Measurements from ENCODE around the gene ALK.

ALK gene

GRCh38 chr2:29923110-29923721 is 1.8 kb upstream of the ALK start:
- DNase-seq (ENCODE audit: extremely low read depth, low read depth): peak; percentile 7
- peak; percentile 95 for TF ChIP-seq CTCF (IDR thresholded peaks at IDR 0.05; ENCODE audit: low read depth, low read length)

GRCh38 chr2:29922605-29923004 is 1.2 kb upstream of the ALK start:
- no peak for DNase-seq (ENCODE audit: extremely low read depth, low read depth)
- no peak for TF ChIP-seq CTCF (IDR thresholded peaks at IDR 0.05; ENCODE audit: low read depth, low read length)

DNA sequence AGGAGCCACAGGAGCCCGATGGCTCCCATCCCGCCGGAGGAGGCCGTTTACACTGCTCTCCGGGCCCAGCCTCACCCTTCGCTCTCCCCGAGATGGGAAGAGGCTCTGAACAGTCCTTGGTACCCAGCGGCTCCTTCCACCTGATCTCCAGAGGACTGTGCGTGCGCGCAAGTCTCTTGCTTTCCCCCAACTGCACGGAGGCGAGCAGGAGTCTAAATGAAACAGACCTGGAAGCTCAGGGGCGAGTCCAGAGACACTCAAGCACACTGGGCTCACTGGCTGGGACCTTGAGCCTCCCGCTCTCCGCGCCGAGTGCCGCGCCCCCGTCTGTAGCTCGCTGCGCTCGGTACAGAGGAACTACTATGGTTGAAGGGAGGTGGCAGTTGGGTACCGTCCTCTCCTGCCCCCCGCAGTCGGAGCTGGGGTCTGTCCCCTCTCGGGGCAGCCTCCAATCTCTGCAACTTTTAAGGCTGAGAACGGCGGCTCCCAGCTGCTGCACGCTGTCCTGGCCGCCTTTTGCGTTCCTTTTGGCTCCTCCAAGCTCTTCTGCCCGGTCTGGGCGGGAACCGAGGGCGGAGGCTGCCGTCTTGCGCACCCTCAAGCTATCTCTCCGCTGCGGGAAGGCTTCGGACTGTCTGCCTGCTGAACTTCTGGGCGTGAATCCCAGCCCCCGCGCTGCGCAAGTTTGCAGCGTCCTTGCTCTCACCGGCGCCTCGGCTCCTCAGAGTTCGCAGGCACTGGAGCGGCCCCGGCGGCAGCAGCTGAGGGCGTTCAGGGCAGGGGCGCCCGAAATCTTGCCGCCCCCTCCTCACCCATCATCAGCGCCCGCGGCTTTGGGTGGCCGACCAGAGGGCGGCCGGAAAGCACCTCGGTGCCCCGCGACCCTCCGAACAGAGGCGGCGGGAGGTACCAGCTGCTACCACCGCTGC is 491 bp downstream of the ALK start:
- no peak for TF ChIP-seq CTCF (IDR thresholded peaks at IDR 0.05; ENCODE audit: low read depth, low read length)
- DNase-seq (ENCODE audit: extremely low read depth, low read depth): no peak

DNA sequence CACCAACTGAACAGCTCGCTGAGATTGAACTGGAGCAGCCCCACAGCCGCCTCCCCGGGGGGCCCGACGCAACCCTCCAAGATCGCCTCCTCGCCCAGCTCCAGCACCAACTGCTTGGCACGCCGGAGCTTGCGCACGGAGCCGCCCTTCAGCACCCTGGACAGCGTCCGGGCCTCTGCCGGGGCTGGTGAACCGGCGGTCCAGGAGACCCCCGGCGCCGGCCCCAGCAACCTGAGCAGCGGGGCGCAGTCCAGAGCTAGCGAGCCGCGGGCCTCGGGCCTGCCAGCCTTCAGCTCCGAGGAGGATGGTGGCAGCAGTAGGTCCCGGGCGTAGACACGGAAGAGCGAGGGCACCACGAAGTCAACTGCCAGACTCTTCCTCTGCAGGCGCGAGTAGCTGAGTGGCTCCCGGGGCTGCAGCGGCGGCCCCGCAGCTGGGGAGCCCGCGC is 1.2 kb downstream of the ALK start:
- TF ChIP-seq CTCF (IDR thresholded peaks at IDR 0.05; ENCODE audit: low read depth, low read length): no peak

DNA sequence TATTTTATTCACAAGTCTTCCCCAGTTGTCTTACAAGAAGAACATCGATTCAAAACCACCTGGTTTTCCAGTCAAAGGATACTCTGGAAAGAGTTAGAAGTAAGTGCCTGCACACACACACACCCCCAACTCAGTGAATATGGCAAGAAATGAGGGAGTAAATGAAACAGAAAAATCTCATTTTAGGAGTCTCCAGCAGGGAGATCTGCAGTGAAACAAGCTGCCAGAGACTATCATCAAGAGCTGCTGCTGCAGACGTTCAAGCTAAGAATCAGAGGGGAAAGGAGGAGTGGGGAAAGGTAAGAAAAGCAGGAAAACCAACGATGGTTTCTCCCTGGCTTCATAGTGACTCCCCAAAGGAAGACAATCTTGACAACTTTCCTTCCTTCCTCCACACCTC is 2.4 kb downstream of the ALK start:
- TF ChIP-seq CTCF (IDR thresholded peaks at IDR 0.05; ENCODE audit: low read depth, low read length): no peak
- no peak for DNase-seq (ENCODE audit: extremely low read depth, low read depth)

More for the DNA sequence above, 1.2 kb downstream of the ALK start:
- no peak for DNase-seq (ENCODE audit: extremely low read depth, low read depth)

DNA sequence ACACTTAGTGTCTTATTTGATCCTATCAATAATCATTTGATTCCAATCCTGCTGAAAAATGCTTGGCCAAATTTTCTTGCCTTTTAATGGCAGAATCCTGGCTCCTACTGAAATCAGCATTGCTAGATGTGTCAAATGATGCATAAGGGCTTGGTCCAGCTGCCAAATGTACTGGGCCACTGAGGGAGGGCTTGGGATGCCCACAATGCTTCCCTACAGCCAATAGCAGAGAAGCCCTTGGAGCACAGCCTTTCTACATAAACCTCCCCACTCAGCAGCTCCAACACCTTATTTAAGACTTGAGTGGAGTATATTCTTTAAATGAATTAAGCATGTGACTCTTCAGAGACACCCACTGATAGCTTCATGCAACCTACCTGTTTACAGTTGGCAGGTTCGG is 3.6 kb downstream of the ALK start:
- no peak for TF ChIP-seq CTCF (IDR thresholded peaks at IDR 0.05; ENCODE audit: low read depth, low read length)

GRCh38 chr2:29916571-29916970 is 4.8 kb downstream of the ALK start:
- no peak for TF ChIP-seq CTCF (IDR thresholded peaks at IDR 0.05; ENCODE audit: low read depth, low read length)
- no peak for DNase-seq (ENCODE audit: extremely low read depth, low read depth)

More for the DNA sequence above, 3.6 kb downstream of the ALK start:
- no peak for DNase-seq (ENCODE audit: extremely low read depth, low read depth)

Data from AG09319 (cell line).